HG03025 (cell line): ENCODE data around the gene SLC29A3.

ENCODE experiments used
- ATAC-seq: cut with Tn5 transposase; IDR thresholded peaks from one replicate; pipeline ENCODE4 v1.9.1; 2021; ENCODE audit warnings: mild to moderate bottlenecking, moderate library complexity; ENCODE audit not compliant: unreplicated experiment, low FRiP score

Gene SLC29A3

GRCh38 chr10:71317739-71318138, 1.3 kb upstream of the SLC29A3 start:
- no peak for ATAC-seq

GRCh38 chr10:71319800-71320392, 837 bp downstream of the SLC29A3 start:
- no peak for ATAC-seq

GRCh38 chr10:71320592-71320991, 1.5 kb downstream of the SLC29A3 start:
- ATAC-seq = no peak

- ATAC-seq = no peak
Observed at GRCh38 chr10:71321386-71321785, 2.3 kb downstream of the SLC29A3 start.

- ATAC-seq = no peak
Observed at GRCh38 chr10:71323407-71323806, 4.3 kb downstream of the SLC29A3 start.

GRCh38 chr10:71324743-71325142, 5.7 kb downstream of the SLC29A3 start:
- ATAC-seq = no peak

- ATAC-seq = no peak
Observed at GRCh38 chr10:71325267-71325666, 6.2 kb downstream of the SLC29A3 start.

GRCh38 chr10:71326464-71326881, 7.4 kb downstream of the SLC29A3 start:
- ATAC-seq = no peak

- ATAC-seq = no peak
Observed at GRCh38 chr10:71330789-71331404, 11.8 kb downstream of the SLC29A3 start.

- ATAC-seq = no peak
Observed at GRCh38 chr10:71331736-71332135, 12.7 kb downstream of the SLC29A3 start.

- ATAC-seq = no peak
Observed at GRCh38 chr10:71332466-71332865, 13.4 kb downstream of the SLC29A3 start.

GRCh38 chr10:71333129-71333887, 14.2 kb downstream of the SLC29A3 start:
- no peak for ATAC-seq

GRCh38 chr10:71334221-71334791, 15.2 kb downstream of the SLC29A3 start:
- ATAC-seq = no peak

GRCh38 chr10:71335173-71335708, 16.2 kb downstream of the SLC29A3 start:
- ATAC-seq = no peak

- no peak for ATAC-seq
Observed at GRCh38 chr10:71336632-71337031, 17.6 kb downstream of the SLC29A3 start.

GRCh38 chr10:71337219-71337701, 18.2 kb downstream of the SLC29A3 start:
- no peak for ATAC-seq

- ATAC-seq = no peak
Observed at GRCh38 chr10:71338728-71339495, 19.9 kb downstream of the SLC29A3 start.

GRCh38 chr10:71339796-71340589, 20.9 kb downstream of the SLC29A3 start:
- ATAC-seq = no peak

GRCh38 chr10:71342573-71343391, 23.7 kb downstream of the SLC29A3 start:
- ATAC-seq = no peak
